Stimulated activated CD8-positive, alpha-beta memory T cell treated with anti-CD3 and anti-CD28 coated beads, Interleukin-7, amount 100 ng/mL, for 4 hours (primary cell): ENCODE measurements around the gene MRPL23.

Source experiments
- DNase-seq, 2 donors: peaks; one replicate each; pipeline ENCODE4 v3.0.0-alpha.2; 2020; ENCODE audit warnings: low read depth in 2 of 2

MRPL23 gene

DNA sequence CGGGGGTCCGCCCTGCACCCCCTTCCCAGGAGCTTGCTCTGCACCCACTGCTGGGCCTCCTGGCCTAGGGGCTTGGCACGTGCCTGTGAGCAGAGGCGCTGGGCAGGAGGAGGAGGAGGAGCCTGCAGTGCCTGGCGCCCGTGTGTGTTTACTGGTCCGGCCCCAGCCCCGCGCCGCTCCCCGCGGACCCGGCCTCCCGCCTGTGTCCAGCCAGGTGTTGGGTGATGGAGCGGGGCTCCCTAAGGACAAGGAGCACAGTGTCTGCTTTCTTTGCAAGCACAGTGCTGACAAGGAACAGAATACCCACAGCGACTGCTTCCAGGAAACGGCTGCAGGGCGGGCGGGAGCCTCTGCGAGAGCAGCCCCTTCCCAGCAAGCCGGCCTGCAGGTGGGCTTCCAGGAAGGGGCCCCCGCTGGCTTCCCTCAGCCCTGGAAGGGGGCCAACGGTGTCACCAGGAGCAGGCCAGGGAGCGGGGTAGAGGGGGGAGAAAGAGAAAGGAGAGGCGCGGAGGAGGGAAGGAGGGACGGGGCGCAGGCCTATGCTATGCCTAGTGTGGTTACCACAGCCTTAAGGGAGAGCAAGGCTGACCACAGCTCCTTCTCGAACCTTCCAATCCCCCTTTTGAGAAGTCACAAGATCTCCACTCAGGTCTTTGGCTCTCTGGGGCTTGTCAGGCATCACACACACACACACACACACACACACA is 43.9 kb downstream of the MRPL23 start:
- no peak for DNase-seq

DNA sequence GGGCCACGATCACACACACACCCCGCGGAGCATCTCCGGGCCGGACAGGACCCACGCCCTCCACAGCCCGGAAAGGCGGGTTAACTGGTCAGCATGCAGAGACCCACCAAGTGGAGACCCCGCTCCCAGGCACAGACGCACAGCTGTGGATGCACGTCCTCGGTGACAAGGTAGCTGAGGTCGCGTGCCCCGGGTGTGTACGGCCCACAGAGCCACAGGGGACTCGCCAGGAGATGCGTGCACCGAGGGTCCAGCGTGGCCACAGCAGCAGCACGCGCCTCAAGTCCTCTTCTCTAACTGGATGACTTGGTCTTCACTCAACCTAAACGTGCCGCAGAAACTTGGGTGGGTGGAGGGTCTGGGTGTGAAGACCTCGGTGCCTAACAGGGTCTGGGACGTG is 45.0 kb downstream of the MRPL23 start:
- DNase-seq: no peak

DNA sequence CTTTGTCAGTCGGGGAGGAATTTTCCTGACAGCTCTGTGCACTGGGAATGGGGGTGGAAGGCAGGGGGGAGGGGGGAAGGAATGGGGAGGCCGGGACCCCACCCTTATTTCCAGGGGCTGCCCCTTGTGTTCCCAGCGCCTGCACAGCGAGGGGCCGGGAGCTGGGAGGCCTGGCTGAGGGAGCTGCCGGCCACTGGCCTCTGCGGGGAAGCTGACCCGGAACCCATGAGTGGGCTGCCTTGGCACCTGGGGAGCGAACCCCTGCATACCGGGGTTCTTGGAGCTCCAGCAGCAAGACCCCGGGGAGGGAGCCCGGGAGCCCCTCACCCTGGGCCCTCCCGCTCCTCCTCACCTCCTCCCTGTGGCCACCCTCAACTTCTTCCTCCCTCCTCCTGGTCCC is 47.0 kb downstream of the MRPL23 start:
- DNase-seq: no peak

DNA sequence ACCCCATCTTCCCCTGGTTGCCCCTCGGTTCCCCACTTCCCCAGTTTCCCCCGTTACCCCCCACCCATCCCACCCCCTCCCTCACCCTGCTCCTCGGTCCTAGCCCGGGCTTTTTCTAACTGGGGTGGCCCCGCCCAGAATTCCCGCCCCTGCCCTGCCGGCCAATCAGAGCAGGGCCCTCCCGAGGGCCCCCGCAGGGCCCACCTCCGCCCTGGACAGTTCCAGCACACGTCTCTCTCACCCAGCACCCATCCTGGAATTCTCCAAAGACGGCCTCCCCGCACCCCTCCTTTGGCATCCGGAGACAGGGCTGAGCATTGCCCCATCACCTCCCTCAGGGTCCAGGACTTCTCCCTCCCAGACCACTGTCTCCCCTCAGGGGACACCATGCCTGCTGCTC is 50.6 kb downstream of the MRPL23 start, which contains the start of gene H19:
H19 (minus strand) TSS at position 88 of the 400 bp plus-strand sequence.
- no peak for DNase-seq

DNA sequence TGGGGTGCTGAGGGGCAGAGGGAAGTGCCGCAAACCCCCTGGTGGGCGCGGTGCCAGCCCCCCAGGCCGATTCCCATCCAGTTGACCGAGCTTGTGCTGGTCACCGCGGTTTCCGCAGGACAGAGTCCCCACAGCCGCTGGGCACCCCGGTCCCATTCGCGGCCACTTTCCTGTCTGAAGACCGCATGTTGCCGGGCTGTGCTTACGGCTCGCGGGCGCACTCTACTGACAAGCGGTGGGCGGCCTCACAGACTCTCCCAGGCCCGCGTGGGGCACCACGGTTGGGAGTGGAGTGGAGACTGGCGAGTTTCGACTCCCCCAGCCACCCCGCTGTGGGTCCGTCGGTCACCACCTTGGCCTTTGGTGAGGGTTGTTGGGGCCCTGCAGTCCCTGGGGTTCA is 51.2 kb downstream of the MRPL23 start:
- DNase-seq: no peak

DNA sequence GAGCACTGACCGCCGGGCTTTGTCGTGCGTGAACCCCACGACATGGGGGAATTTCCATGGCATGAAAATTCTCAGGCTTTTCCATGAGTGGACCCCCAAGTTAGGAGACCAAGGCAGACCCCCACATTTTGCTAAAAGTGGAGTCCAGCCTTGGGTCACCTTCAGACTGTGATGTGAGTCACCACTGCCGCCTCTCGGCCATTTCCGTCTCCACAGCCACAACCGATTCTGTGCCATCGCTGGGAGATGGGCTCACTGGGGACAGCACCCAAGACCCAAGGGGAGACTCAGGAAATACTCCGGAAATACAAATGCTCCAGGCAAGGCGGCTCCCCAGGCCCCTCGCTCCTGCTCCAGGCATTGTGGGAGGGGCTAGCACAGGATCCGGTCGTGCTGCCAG is 51.7 kb downstream of the MRPL23 start:
- DNase-seq: no peak

DNA sequence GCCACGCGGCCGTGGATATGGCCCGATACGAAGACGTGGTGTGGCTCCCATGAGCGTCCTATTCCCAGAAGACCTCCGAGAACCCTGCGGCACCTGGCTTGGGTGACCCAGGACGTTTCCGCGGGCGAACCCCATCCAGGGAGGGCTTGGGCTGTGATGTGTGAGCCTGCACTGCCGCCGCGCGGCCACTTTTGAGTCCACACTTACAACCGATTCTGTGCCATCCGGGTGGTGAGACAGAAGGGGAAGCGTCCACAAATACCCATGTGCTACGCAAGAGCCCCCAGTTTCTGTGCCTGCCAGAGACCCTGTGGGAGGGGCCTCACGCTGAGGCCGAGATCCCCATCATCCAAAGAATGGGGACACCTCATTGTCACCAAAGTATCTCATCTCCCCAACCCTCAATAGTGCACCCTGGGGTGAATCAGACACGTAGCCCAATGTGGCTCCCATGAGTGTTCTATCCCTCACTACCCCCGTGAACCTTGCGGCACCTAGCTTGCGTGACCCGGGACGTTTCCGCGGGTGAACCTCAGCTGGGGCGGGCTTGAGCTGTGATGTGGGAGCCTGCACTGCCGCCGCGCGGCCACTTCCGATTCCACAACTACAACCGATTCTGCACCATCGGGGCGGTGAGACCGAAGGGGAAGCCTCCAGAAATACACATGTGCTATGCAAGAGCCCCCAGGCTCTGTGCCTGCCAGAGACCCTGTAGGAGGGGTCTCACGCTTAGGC is 55.1 kb downstream of the MRPL23 start:
- DNase-seq: no peak

DNA sequence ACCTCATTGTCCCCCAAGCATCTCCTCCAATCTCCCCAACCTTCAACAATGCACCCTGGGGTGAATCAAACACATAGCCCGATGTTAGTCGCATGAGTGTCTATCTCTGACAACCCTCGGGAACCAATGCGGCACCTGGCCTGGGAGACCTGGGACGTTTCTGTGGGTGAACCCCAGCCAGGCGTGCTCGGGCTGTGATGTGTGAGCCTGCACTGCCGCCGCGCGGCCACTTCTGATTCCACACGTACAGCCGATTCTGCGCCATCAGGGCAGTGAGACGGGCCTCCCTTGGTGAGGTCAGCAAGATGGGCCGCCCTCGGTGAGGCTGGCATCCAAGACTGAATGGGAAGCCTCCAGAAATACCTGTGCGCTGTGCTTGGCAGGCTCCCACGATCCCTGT is 55.7 kb downstream of the MRPL23 start:
- DNase-seq: no peak

DNA sequence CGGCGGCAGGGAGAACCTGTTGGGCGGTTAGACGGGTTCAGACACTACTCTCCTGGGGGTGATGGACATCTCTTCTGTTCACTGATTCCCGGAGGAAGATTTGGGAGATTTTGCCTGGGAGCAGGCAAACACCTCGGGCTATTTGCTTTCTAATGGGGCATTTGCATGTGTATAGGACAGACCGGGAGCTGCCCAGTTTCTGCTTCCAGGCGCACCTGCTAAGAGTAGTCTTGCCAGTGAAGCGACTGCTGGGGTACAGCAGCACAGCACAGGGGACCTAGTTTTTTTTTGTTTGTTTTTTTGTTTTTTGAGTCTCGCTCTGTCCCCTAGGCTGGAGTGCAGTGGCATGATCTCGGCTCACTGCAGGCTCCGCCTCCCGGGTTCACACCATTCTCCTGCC is 57.3 kb downstream of the MRPL23 start:
- DNase-seq: no peak
